ENCODE data around the gene SLC2A9. TPM values are rescaled to one million over a fixed set of nuclear protein-coding genes. Genes with fewer than 3 reads are reported as not detected.

SLC2A9 gene
- total RNA-seq, 6 donors from 2014 or later = 5.4 to 25.1 (median 13.0) TPM

DNA sequence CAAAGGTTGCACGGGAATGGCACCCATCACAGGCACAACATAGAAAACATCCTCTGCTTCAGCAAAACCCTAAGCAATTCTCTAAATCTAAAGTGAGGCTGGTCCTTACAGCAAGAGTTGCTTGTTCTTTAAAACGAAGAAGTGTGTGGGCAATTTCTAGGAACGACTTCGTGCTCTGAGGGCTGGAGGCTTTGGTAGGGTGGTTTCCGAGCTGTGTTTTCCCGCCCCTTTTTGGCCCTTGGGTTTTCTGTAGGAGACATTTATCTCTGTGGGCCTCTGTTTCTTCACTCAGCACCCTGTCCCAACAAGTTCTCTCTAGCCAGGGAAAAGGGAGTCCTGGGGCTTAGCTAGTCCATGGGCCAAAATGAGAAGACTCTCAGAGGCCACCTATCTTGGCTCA lies 84.2 kb downstream of the SLC2A9 start:
- no peaks in the 10 kb centered on the region for H3K9me3 ChIP-seq
- WGBS, 2 donors = 85 to 91% methylated on average over 6 of the region's 6 CpGs
- TF ChIP-seq POLR2A (IDR thresholded peaks at IDR 0.05) = no peak
- TF ChIP-seq, protein P1, sequence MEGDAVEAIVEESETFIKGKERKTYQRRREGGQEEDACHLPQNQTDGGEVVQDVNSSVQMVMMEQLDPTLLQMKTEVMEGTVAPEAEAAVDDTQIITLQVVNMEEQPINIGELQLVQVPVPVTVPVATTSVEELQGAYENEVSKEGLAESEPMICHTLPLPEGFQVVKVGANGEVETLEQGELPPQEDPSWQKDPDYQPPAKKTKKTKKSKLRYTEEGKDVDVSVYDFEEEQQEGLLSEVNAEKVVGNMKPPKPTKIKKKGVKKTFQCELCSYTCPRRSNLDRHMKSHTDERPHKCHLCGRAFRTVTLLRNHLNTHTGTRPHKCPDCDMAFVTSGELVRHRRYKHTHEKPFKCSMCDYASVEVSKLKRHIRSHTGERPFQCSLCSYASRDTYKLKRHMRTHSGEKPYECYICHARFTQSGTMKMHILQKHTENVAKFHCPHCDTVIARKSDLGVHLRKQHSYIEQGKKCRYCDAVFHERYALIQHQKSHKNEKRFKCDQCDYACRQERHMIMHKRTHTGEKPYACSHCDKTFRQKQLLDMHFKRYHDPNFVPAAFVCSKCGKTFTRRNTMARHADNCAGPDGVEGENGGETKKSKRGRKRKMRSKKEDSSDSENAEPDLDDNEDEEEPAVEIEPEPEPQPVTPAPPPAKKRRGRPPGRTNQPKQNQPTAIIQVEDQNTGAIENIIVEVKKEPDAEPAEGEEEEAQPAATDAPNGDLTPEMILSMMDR (IDR thresholded peaks at IDR 0.05) = no peak
- TF ChIP-seq POLR2AphosphoS5 (IDR thresholded peaks at IDR 0.05) = no peak
- TF ChIP-seq EP300 (IDR thresholded peaks at IDR 0.05) = no peak
- no peaks in the 10 kb centered on the region for H3K36me3 ChIP-seq
- no peaks in the 10 kb centered on the region for H3K27me3 ChIP-seq
- ATAC-seq (ENCODE audit: low FRiP score in 2 of 2) = peak in 1 of 2 donors; percentile 9
- DNase-seq = no peak
- H3K27ac ChIP-seq = no peak overlapping the region
- no peaks in the 10 kb centered on the region for H3K4me1 ChIP-seq
- H3K4me3 ChIP-seq = no peak overlapping the region

DNA sequence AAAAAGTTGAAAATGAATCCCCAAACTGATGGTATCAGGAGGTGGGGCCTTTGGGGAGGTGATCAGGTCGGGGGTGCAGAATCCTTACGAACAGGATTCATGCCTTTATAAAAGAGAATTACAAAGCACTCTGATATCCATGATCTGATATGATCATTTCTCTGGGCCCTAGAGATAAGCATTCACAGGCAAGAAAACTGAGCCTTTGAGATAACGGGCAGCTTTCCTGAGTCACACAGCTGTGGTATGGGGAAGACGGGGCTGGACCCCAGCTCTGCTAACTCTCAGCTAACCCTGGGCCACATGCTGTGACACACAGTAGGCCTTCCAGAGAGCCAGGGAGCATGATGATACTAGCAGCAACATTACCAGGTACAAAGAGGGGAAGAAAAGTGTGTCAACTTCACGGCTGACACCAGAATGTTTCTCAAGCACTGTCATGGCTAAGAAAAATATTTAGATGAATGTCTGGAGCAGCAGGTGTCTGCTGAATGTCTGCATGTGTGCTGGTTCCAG lies 85.1 kb downstream of the SLC2A9 start:
- TF ChIP-seq POLR2AphosphoS5 (IDR thresholded peaks at IDR 0.05) (no peak), EP300 (IDR thresholded peaks at IDR 0.05) (no peak), POLR2A (IDR thresholded peaks at IDR 0.05) (no peak)
- TF ChIP-seq, protein P1 (IDR thresholded peaks at IDR 0.05) = no peak
- DNase-seq (no peak), ATAC-seq (ENCODE audit: low FRiP score in 2 of 2) (no peak)
- H3K4me1 ChIP-seq = no peaks in the 10 kb centered on the region
- no peaks in the 10 kb centered on the region for H3K27me3 ChIP-seq
- H3K36me3 ChIP-seq = no peaks in the 10 kb centered on the region
- no peaks in the 10 kb centered on the region for H3K9me3 ChIP-seq
- no peak overlapping the region for H3K27ac ChIP-seq
- 78% methylated on average over 5 of the region's 5 CpGs for WGBS, 2 donors
- no peak overlapping the region for H3K4me3 ChIP-seq

DNA sequence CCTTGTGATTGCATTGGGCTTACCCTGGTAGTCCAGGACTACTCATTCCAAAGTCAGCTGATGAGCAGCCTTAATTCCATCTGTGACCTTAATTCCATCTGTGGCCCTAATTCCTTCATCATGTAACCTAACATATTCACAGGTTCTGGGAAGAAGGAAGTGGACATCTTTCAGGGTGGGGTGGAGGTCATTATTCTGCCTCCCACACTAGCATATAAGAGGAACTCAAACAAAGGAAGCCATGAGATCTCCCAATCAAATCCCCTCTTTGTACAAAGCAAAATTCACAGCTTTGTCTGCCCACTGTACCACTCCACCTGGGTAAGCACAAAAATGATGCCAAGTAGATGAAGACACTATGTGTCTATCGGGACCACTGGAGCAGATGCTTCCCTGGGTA lies 87.3 kb downstream of the SLC2A9 start:
- ATAC-seq (ENCODE audit: low FRiP score in 2 of 2) (no peak), DNase-seq (no peak)
- H3K36me3 ChIP-seq = no peaks in the 10 kb centered on the region
- H3K4me1 ChIP-seq = no peaks in the 10 kb centered on the region
- no peak overlapping the region for H3K27ac ChIP-seq
- no peaks in the 10 kb centered on the region for H3K9me3 ChIP-seq
- H3K4me3 ChIP-seq = no peak overlapping the region
- TF ChIP-seq POLR2AphosphoS5 (IDR thresholded peaks at IDR 0.05) (no peak), EP300 (IDR thresholded peaks at IDR 0.05) (no peak), POLR2A (IDR thresholded peaks at IDR 0.05) (no peak)
- TF ChIP-seq, protein P1 (IDR thresholded peaks at IDR 0.05) = no peak
- no peaks in the 10 kb centered on the region for H3K27me3 ChIP-seq
- 91 to 100% methylated on average over 1 of the region's 1 CpG for WGBS, 2 donors

DNA sequence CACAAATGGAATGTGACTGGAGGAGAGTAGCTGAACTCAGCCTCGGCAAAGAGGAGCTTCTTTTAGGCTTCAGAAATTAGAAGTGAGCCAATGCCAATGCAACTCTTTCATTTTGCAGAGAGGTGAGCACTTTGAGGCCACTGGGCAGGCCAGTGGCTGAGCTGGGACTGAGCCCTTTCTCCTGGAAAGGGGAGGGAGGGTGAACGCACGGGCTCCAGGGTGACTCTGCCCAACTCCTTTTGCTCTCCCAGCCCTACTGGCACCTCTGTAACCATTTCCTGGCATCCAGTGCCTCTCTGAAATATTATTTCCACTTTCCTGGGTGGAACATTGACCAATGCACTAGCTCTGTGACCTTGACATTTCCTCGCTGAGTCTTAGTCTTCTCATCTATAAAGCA lies 88.1 kb downstream of the SLC2A9 start:
- no peak for ATAC-seq (ENCODE audit: low FRiP score in 2 of 2)
- no peak for DNase-seq
- no peak overlapping the region for H3K4me3 ChIP-seq

More for the DNA sequence above, 88.1 kb downstream of the SLC2A9 start:
- TF ChIP-seq, protein P1 (IDR thresholded peaks at IDR 0.05) = no peak
- TF ChIP-seq POLR2AphosphoS5 (IDR thresholded peaks at IDR 0.05) (no peak), POLR2A (IDR thresholded peaks at IDR 0.05) (no peak), EP300 (IDR thresholded peaks at IDR 0.05) (no peak)
- no peaks in the 10 kb centered on the region for H3K36me3 ChIP-seq
- no peaks in the 10 kb centered on the region for H3K4me1 ChIP-seq
- H3K27ac ChIP-seq = no peak overlapping the region
- 90 to 95% methylated on average over 4 of the region's 4 CpGs for WGBS, 2 donors
- H3K27me3 ChIP-seq = no peaks in the 10 kb centered on the region
- H3K9me3 ChIP-seq = no peaks in the 10 kb centered on the region
